Skin of body (tissue), 2 donors: ENCODE data around the gene MLANA. TPM values are rescaled to one million over a fixed set of nuclear protein-coding genes. Genes with fewer than 3 reads are reported as not detected.

Experiments
- DNase-seq: peaks from one replicate; lab custom pipeline; 2025; lab: John Stamatoyannopoulos, UW
- total RNA-seq: library from RNA; depleted of rRNA; stranded (reverse); fragments of >200 nt; gene quantifications from one replicate; pipeline ENCODE4 v1.2.3, GENCODE V29; 2014

The MLANA gene
- total RNA-seq, 1 donor from 2014 or later: 6.5 TPM

DNA sequence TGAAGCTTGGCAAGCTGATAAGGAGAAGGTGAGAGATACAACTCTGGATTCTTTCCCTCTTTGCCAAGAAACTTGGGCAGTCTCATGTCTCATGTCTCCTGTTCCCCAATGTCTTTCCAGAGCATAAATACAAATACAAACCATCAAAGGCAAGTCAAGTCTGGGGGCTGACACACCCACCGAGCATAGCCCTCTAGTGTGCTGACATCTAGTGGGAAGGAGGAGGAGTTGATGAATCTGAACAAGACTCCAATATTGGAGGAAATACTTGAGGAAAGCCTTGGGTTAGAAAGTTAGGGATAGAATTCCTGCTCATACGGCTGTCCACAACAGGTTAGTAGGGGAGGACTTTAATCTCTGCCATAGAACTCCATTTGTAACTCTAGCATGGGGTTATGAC lies 8.6 kb downstream of the MLANA start:
- no peak for DNase-seq

- DNase-seq: no peak
These were observed 9.9 kb downstream of the MLANA start for GRCh38 chr9:5900622-5901021.

DNA sequence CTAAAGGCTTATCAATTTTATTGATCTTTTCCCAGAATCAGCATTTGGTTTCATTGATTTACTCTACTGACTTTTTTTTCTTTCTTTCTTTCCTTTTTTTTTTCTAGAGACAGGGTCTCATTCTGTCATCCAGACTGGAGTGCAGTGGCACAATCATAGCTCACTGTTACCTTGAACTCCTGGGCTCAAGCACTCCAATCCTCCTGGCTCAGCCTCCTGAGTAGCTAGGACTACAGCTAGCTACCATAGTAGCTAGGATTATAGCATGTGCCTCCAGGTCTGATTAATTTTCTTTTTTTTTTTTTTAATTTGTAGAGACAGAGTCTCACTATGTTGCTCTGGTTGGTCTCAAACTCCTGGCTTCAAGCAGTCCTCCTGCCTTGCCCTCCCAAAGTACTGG lies 11.7 kb downstream of the MLANA start:
- no peak for DNase-seq

DNA sequence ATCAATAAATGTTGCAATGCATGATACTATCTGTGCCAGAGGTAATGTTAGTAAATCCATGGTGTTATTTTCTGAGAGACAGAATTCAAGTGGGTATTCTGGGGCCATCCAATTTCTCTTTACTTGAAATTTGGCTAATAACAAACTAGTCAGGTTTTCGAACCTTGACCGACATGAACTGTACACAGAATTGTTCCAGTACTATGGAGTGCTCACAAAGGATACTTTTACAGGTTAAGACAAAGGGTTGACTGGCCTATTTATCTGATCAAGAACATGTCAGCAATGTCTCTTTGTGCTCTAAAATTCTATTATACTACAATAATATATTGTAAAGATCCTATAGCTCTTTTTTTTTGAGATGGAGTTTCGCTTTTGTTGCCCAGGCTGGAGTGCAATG lies 18.2 kb downstream of the MLANA start:
- no peak for DNase-seq

DNA sequence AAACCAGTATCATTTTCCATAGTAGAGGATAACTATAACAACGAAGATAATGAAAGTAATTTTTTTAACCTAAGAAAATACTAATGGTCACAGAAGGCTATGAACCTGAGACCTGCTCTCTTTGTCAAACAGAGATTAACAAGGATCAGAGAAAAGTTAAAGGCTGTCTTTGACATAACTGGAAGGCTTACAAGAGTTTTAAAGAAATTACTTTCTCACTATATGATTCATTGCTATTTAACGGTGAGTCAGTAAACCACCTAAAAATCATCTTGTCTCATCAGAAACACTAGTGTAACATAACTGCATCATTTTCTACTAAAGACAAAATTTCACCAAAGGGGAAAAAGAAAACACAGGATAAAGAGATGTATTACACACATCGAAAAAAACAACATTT lies 19.3 kb downstream of the MLANA start:
- DNase-seq: no peak

DNA sequence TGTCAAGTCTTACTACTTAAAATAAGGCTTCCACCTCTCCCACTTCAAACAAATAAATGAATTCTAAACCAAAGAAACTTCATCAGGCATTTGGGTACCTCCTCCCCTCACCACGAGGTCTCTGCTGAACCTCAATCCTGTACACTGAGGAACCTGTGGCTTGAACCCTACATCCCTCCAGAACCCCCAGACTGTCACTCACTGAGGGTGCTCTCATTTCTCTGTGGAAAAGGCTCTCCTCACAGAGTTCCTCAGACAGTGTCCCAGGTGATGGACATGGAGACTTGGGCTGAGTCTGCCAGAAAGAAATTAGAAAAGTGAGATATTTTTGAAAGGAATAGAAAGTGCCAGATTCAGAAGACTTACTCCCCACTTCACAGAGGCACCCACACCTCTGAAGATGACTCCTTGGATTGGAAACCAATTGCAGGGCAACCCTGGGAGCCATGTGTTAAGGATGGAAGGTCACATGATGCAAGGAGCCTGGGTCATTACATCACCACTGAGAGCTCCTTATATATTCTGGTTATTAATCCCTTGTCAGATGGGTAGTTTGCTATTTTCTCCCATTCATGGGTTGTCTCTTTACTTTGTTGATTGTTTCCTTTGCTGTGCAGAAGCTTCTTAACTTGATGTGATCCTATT lies 19.8 kb downstream of the MLANA start:
- no peak for DNase-seq

DNA sequence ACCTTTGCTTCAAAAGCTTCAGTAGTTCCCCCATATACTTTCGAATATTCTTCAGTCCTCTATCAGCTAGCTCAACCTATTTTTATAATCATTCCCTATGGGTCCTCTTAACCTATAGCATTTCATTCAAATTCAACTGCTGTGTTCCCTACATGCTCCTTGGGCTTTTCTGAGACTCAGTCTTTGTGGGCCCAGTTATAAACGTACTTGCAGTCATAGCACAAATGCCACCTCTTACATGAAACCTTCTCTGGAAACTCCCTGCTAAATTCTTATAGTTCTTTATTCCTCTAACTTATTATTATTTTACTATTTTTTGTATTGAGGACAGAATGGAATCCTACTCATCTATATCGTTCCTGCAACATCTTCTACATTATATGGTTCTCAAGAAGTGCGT lies 24.7 kb downstream of the MLANA start:
- DNase-seq: no peak

DNA sequence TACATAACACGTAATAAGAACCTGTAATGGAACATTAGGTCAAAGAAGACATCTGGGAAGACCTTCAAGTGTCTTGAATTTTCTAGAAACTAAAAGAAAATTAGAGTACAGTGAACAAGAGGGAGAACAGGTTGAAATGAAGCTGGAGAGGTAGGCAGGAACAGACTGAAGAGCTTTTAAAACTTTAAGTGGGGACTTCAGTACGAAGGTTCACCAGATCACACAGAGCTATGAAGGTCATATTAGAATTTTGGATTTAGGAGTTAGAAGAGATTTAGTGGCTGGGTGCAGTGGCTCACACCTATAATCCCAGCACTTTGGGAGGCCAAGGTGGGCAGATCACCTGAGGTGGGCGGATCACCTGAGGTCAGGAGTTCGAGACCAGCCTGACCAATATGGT lies 26.6 kb downstream of the MLANA start:
- no peak for DNase-seq

DNA sequence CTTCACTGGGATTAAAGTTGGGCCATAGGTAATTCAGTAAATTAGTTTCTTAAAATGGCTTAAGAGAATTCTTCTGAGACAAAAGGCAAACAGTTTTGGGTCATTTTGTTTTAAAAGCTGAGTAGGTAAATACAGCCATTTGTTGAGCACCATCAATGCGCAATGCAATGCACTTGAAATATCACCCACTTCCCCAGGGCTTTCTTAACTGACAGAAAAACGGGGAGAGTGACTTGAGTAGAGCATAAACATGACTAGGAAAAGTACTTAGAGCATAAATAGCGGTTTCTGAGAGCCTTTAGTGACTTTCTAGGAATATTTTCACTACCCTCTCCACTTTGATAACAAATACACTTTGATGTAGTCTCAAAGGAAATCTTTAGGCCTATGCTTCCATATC lies 27.2 kb downstream of the MLANA start:
- no peak for DNase-seq

DNA sequence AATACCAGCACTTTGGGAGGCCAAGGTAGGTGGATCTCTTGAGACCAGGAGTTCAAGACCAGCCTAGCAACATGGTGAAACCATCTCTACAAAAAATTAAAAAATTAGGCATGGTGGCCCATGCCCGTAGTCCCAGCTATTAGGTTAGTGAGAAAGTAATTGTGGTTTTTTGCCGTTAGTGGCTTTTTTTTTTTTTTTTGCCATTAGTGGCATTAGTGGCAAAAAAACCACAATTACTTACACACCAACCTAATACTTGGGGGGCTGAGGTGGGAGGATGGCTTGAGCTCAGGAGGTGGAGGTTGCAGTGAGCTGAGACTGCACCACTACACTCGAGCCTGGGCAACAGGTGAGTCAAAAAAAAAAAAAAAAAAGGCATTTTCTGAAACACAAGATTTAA lies 27.8 kb downstream of the MLANA start:
- no peak for DNase-seq

- DNase-seq: no peak
These were observed 30.2 kb downstream of the MLANA start for GRCh38 chr9:5920860-5921328.

- DNase-seq: no peak
These were observed 31.5 kb downstream of the MLANA start for GRCh38 chr9:5922192-5922591.

- no peak for DNase-seq
These were observed 41.0 kb downstream of the MLANA start for GRCh38 chr9:5931657-5932056.

DNA sequence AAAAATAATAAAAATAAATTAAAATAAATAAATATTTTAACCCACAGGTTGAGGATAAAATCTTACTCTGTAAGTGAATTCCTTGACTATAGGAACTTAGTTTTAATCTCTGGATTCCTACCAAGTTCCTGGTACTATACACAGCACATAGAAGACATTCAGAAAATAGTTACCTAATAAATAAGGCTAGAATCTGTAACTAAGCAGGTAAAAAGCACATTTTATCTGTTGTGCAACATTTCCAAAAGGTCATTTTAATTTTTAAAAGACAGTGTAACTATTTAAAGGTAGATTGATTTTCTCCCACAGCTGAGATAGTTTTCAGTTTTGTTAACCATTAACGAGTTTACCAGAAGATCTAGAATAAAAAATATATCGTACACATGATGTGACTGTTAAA lies 47.8 kb downstream of the MLANA start:
- no peak for DNase-seq

DNA sequence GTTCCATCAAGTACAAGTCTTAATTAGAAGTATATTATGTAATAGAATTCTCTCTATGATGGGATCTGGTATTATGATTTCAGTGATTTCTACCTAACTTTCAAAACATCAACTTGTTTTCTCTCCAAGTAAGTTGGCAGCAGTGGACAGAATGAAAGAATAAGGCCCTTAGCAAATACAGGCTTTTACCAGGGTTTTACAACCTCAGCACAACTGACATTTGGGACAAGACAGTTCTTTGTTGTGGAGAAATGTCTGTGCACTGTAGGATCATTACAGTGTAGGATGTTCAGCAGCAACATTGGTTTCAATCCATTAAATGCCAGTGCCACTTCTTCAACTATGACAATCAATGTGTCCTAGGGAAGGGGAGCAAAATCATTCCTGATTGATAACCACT lies 48.8 kb downstream of the MLANA start:
- DNase-seq: no peak

DNA sequence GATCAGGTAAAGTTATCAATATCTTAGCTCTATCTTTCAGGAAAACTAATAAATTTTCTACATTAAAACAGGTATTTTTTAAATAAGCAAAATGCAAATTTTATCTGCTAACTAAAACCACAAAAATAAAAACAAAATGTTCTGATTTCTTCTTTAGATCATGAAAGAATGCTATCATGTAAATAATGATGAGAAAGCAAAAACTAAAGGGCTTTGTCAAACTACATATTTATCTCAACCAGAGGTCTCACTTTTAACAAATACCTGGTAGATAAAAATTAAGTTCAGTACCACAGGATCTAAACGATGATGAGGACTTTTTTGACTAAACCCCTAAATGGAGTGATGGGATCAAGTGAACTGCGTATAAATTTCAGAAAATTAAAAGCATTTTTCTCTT lies 50.5 kb downstream of the MLANA start:
- no peak for DNase-seq

- DNase-seq: no peak
These were observed 54.4 kb downstream of the MLANA start for GRCh38 chr9:5945112-5945511.

DNA sequence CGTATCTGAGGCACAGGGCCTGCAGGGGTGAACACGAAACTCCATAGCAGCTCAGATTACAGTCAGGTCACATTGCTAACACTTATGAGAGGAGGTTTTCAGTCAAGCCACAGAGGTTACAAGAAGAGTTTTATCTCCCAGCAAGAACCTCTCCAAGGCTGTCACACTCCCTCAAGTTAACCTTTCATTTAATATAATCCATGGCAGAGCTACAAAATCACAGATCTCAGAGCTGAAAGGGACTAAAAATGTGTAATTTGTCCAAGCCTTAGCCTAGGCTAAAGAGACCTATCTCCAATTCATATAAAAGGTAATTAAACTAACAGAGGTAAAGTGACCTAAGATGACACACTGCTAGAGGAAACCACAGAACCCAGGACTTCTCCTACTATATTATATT lies 57.2 kb downstream of the MLANA start:
- no peak for DNase-seq

- no peak for DNase-seq
These were observed 58.5 kb downstream of the MLANA start for GRCh38 chr9:5949103-5949699.

- no peak for DNase-seq
These were observed 59.6 kb downstream of the MLANA start for GRCh38 chr9:5950261-5950660.

GRCh38 chr9:5951686-5952211 lies 61.1 kb downstream of the MLANA start:
- DNase-seq: no peak

DNA sequence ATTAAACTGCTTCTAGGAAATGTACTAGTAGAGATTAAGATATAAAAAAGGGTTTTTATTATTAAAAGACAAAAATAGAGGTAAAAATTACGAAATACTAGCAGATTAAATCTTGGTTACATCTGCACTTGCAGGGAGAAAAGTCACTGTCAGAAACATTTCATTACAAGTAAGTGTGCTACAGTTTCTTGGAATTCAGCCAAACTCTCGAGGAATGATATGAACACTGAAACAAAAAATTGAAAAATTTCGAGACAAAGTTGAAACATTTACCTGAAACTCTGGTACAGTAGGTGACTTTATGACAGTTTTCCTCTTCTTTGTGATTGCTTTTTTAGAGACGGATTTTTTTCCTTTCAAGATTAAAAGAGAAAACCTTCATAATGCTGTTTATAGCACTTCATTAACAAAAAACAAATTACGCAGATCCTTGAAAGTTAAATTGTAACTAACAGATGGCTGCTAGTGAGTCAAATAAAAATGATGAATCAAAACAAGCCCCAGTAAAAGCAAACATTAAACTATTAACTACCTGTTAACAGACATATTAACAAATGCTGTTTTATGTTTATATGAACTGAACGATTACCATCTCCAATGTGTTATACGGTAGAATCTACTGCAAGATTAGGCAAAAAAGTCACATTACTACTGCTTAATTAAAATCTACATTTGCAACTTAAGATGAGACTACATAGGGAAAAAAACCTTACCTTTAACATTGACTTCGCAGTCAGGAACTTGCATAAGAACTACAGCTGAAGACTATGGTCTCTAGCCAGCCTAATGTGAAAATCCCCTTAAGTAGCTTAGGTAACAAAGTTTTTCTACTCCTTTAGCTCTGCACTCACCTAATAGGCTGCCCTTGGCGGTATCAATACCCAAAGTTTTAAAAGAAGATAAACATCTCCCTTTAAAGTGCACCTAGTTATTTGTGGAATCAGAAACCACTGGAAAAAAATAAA lies 63.3 kb downstream of the MLANA start:
- no peak for DNase-seq
